ENCODE measurements around the gene MEGF11.

DNA sequence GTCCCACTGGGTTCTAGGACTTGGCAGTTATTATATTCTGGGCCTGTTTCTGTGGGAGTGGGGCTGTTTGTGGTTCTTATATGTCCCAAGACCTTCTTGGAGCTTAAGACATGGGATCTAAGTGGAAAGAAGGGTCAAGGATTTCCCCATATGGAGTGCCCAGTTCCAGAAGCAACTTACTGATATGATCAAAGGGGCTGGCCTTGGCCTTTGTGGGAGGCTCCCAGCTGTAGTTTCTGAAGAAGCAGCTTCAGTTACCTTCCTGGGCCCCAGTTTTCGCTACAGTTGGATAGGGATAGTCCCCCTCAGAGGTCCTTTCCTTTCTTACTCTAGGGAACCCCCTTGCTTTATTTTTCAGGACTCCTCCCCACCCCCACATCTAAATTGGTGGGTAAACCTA lies 328.2 kb downstream of the MEGF11 start:
- TF ChIP-seq CTCF (IDR thresholded peaks at IDR 0.05) (no peak), POLR2A (IDR thresholded peaks at IDR 0.05) (no peak)
